Kidney epithelial cell (primary cell): ENCODE measurements around the gene BUD31. TPM values are rescaled to one million over a fixed set of nuclear protein-coding genes. Genes with fewer than 3 reads are reported as not detected.
"Not testable (repeated sequence)": the region's sequence is repeated elsewhere in the genome, so short reads cannot be mapped to it uniquely, and the experiment has no call there.

Experiments
- DNase-seq: peaks from one replicate; pipeline ENCODE4 v3.0.0-alpha.2; 2010; ENCODE audit warnings: low read depth
- H3K27me3 ChIP-seq: 2 replicates; pipeline ENCODE4 v1.6.0; 2011; ENCODE audit warnings: low read length; ENCODE audit not compliant: control insufficient read depth, insufficient read depth
- H3K36me3 ChIP-seq: 2 replicates; pipeline ENCODE4 v1.5.1; 2011; ENCODE audit warnings: low read length; ENCODE audit not compliant: control insufficient read depth, insufficient read depth
- H3K4me3 ChIP-seq: 2 replicates; pipeline ENCODE4 v1.5.1; 2011; ENCODE audit warnings: low read depth, mild to moderate bottlenecking, control low read depth, low read length
- CTCF ChIP-seq: IDR thresholded peaks from 2 replicates; pipeline ENCODE4 v1.5.1; 2011; ENCODE audit warnings: mild to moderate bottlenecking, moderate library complexity, low read length, control low read depth, inconsistent platforms; ENCODE audit not compliant: insufficient read depth, poor library complexity, severe bottlenecking
- total RNA-seq: library from RNA; depleted of rRNA; stranded (reverse); fragments of >200 nt; gene quantifications from 2 replicates; pipeline ENCODE4 v1.2.3, GENCODE V29; 2015

BUD31 gene
- total RNA-seq, 1 donor from 2014 or later: 153 TPM

- TF ChIP-seq CTCF: no peak
- peak overlapping the region; percentile 86 for H3K4me3 ChIP-seq
- H3K36me3 ChIP-seq: no peaks in the 10 kb centered on the region
- H3K27me3 ChIP-seq: no peaks in the 10 kb centered on the region
- DNase-seq: no peak
Observed at GRCh38 chr7:99373091-99374066, 35.4 kb upstream of the BUD31 start.

- peak within 1 kb of the TSS; percentile 86 for H3K4me3 ChIP-seq
- TF ChIP-seq CTCF: no peak
- DNase-seq: peak; percentile 45
- no peaks in the 10 kb centered on the region for H3K36me3 ChIP-seq
- H3K27me3 ChIP-seq: no peaks in the 10 kb centered on the region
Observed at GRCh38 chr7:99374111-99375064, 34.4 kb upstream of the BUD31 start, which contains the start of gene ARPC1B. ARPC1B (plus strand) TSS chr7:99374730; CDS start chr7:99385715, 10,985 bp downstream.

GRCh38 chr7:99375070-99375807 lies 33.5 kb upstream of the BUD31 start:
- peak overlapping the region; percentile 86 for H3K4me3 ChIP-seq
- TF ChIP-seq CTCF: no peak
- H3K27me3 ChIP-seq: no peaks in the 10 kb centered on the region
- DNase-seq: no peak
- no peaks in the 10 kb centered on the region for H3K36me3 ChIP-seq

GRCh38 chr7:99379043-99379577 lies 29.7 kb upstream of the BUD31 start:
- no peak overlapping the region for H3K4me3 ChIP-seq
- DNase-seq: peak; percentile 48

GRCh38 chr7:99379693-99380031 lies 29.1 kb upstream of the BUD31 start:
- not testable (repeated sequence) for H3K27me3 ChIP-seq, H3K4me3 ChIP-seq

More at GRCh38 chr7:99379043-99379577, 29.7 kb upstream of the BUD31 start:
- Histone ChIP-seq H3K36me3 (no peaks in the 10 kb centered on the region), H3K27me3 (no peaks in the 10 kb centered on the region)
- TF ChIP-seq CTCF: no peak

More at GRCh38 chr7:99379693-99380031, 29.1 kb upstream of the BUD31 start:
- DNase-seq, H3K36me3 ChIP-seq: not testable (repeated sequence)
